Panc1 (cell line): Measurements from ENCODE around the gene GLIS1. TPM values are rescaled to one million over a fixed set of nuclear protein-coding genes. Genes with fewer than 3 reads are reported as not detected.

Source experiments
- ATAC-seq: fragments of 200-7000 bp; cut with Tn5 transposase; 2 replicates; pipeline ENCODE4 v1.9.1; 2020; ENCODE audit warnings: mild to moderate bottlenecking, moderate library complexity
- BruUV-seq: library from RNA; stranded (reverse); fragments of 400-500 nt; replicated peaks from 2 replicates; lab custom pipeline; 2021; lab: Mats Ljungman, UMichigan
- CTCF ChIA-PET: fragments of 300-600 bp; sonication (Branson Sonifier 250); formaldehyde crosslinking; loops from one replicate; lab custom pipeline; 2022; ENCODE audit warnings: antibody characterized with exemption; lab: Charles Lee
- POLR2A ChIA-PET: fragments of 300-600 bp; sonication (Branson Sonifier 250); formaldehyde crosslinking; loops from one replicate; lab custom pipeline; 2022; ENCODE audit warnings: antibody characterized with exemption; lab: Charles Lee
- DNase-seq: peaks from one replicate; pipeline ENCODE4 v3.0.0-alpha.2; 2010; ENCODE audit warnings: low read depth, low spot score
- H3K27ac ChIP-seq: 2 replicates; pipeline ENCODE4 v1.5.1; 2011; ENCODE audit warnings: mild to moderate bottlenecking, low read length, inconsistent platforms
- H3K27me3 ChIP-seq: fragments of 200-500 bp; sonication (Bioruptor generic); 2 replicates; pipeline ENCODE4 v1.6.0; 2014; ENCODE audit warnings: low read length, inconsistent platforms; ENCODE audit not compliant: control insufficient read depth, insufficient read depth
- H3K36me3 ChIP-seq: fragments of 200-500 bp; sonication (Bioruptor generic); 2 replicates; pipeline ENCODE4 v1.5.1; 2014; ENCODE audit warnings: inconsistent platforms, mild to moderate bottlenecking, low read length, moderate library complexity; ENCODE audit not compliant: control insufficient read depth, insufficient read depth
- H3K4me1 ChIP-seq: 2 replicates; pipeline ENCODE4 v1.5.1; 2011; ENCODE audit warnings: inconsistent platforms, mild to moderate bottlenecking, low read length, moderate library complexity; ENCODE audit not compliant: control insufficient read depth, insufficient read depth
- H3K4me3 ChIP-seq, 2 experiments: 2 replicates each; pipeline ENCODE4 v1.5.1; 2011 to 2012; ENCODE audit warnings: low read depth in 2 of 2, low read length in 2 of 2, mild to moderate bottlenecking in 2 of 2, inconsistent platforms in 1 of 2, moderate library complexity in 1 of 2
- H3K9me3 ChIP-seq: fragments of 200-500 bp; sonication (Bioruptor generic); 2 replicates; pipeline ENCODE4 v1.5.1; 2014; ENCODE audit warnings: low read depth, mild to moderate bottlenecking, inconsistent platforms, low read length, moderate library complexity; ENCODE audit not compliant: control insufficient read depth, insufficient read depth
- CTCF ChIP-seq: fragments of 450-650 bp; IDR thresholded peaks from 2 replicates; pipeline ENCODE4 v1.5.1; 2017; ENCODE audit warnings: mild to moderate bottlenecking
- POLR2AphosphoS5 ChIP-seq: IDR thresholded peaks from 2 replicates; pipeline ENCODE4 v1.6.1; 2012; ENCODE audit warnings: mild to moderate bottlenecking, low read depth, low read length, moderate library complexity
- REST ChIP-seq, 2 experiments: IDR thresholded peaks; 2 replicates each; pipeline ENCODE4 v1.6.1; 2011 to 2012; ENCODE audit warnings: low read depth in 2 of 2, control low read depth in 1 of 2, low read length in 1 of 2, mild to moderate bottlenecking in 1 of 2, moderate library complexity in 1 of 2; ENCODE audit not compliant: insufficient read depth in 1 of 2
- SIN3A ChIP-seq: IDR thresholded peaks from 2 replicates; pipeline ENCODE4 v1.6.1; 2012; ENCODE audit warnings: low read depth, mild to moderate bottlenecking, low read length, moderate library complexity, borderline replicate concordance; ENCODE audit not compliant: insufficient read depth
- TCF7L2 ChIP-seq: IDR thresholded peaks from 2 replicates; pipeline ENCODE4 v1.6.1; 2011; ENCODE audit warnings: mild to moderate bottlenecking, low read depth, low read length, inconsistent platforms
- in situ Hi-C: cut with HindIII; loops from 2 replicates; pipeline ENCODE4 v1.10.0; 2016; ENCODE audit warnings: low sequenced_read_pairs, low pct_unique_long_range_greater_than_20kb
- intact Hi-C: fragments of 100-400 bp; cut with micrococcal nuclease; formaldehyde crosslinking; loops from one replicate; pipeline ENCODE4 v1.10.0; 2022; ENCODE audit not compliant: unreplicated experiment
- total RNA-seq: library from RNA; stranded (reverse); gene quantifications from one replicate; pipeline ENCODE4 v1.2.1, GENCODE V29; 2021; ENCODE audit not compliant: unreplicated experiment

Gene GLIS1
- total RNA-seq, 1 experiment from 2014 or later, result 0.28 TPM

GRCh38 chr1:53694718-53695091 lies 44.3 kb downstream of the GLIS1 start:
- Histone ChIP-seq H3K27me3 (no peaks in the 10 kb centered on the region), H3K27ac (no peak overlapping the region), H3K36me3 (no peaks in the 10 kb centered on the region), H3K9me3 (no peaks in the 10 kb centered on the region), H3K4me3 (no peak overlapping the region), H3K4me1 (no peaks in the 10 kb centered on the region; the same call in 1 of the 2 replicates)
- no TSS peak for BruUV-seq
- ChIA-PET POLR2A (no interaction called here), CTCF (no interaction called here)
- no peak for ATAC-seq
- no peak for DNase-seq
- TF ChIP-seq CTCF, result no peak
- TF ChIP-seq POLR2AphosphoS5, result no peak
- no peak for TF ChIP-seq REST (IDR thresholded peaks at IDR 0.05; ENCODE audit: insufficient read depth in 1 of 2, low read depth in 2 of 2, low read length in 1 of 2)
- TF ChIP-seq SIN3A, result no peak
- no peak for TF ChIP-seq TCF7L2
- in situ Hi-C loops, result no loop called here
- intact Hi-C loops, result no loop called here

GRCh38 chr1:53693773-53694717 lies 44.9 kb downstream of the GLIS1 start:
- ChIA-PET CTCF (no interaction called here), POLR2A (interaction anchor here (0.5 kb wide), 1 partner anchor 38 kb away, joined by 3 read pairs; no protein-coding TSS in a partner anchor)
- Histone ChIP-seq H3K27ac (no peak overlapping the region), H3K36me3 (no peaks in the 10 kb centered on the region), H3K4me3 (no peak overlapping the region), H3K27me3 (no peaks in the 10 kb centered on the region), H3K4me1 (no peaks in the 10 kb centered on the region; the same call in 1 of the 2 replicates), H3K9me3 (no peaks in the 10 kb centered on the region)
- no TSS peak for BruUV-seq
- TF ChIP-seq TCF7L2, result no peak
- in situ Hi-C loops, result no loop called here
- intact Hi-C loops, result no loop called here
- DNase-seq (no peak), ATAC-seq (no peak)

GRCh38 chr1:53693339-53693738 lies 45.6 kb downstream of the GLIS1 start:
- in situ Hi-C loops (no loop called here), intact Hi-C loops (no loop called here)
- Histone ChIP-seq H3K27ac (no peak overlapping the region), H3K36me3 (no peaks in the 10 kb centered on the region), H3K9me3 (no peaks in the 10 kb centered on the region), H3K27me3 (no peaks in the 10 kb centered on the region), H3K4me3 (no peak overlapping the region), H3K4me1 (no peaks in the 10 kb centered on the region; the same call in 1 of the 2 replicates)
- TF ChIP-seq POLR2AphosphoS5, result no peak
- no peak for TF ChIP-seq SIN3A
- TF ChIP-seq REST (IDR thresholded peaks at IDR 0.05; ENCODE audit: insufficient read depth in 1 of 2, low read depth in 2 of 2, low read length in 1 of 2), result no peak
- TF ChIP-seq TCF7L2, result no peak
- no peak for TF ChIP-seq CTCF
- ATAC-seq, result no peak
- CTCF ChIA-PET, result no interaction called here
- no peak for DNase-seq
- POLR2A ChIA-PET, result interaction anchor here (0.5 kb wide), 1 partner anchor 38 kb away, joined by 3 read pairs; no protein-coding TSS in a partner anchor
- BruUV-seq, result no TSS peak
